Adrenal gland (tissue), 12 donors: ENCODE measurements around the gene GREM2. TPM values are rescaled to one million over a fixed set of nuclear protein-coding genes. Genes with fewer than 3 reads are reported as not detected.

Source experiments
- DNase-seq, 7 donors: peaks; one replicate each; pipeline ENCODE4 v3.0.0-alpha.2; 2019 to 2020
- H3K27ac ChIP-seq, 5 donors: fragments of 200-600 bp; sonication (generic) in 4 of 5; 1 replicate in 3 of 5; 2 replicates in 2 of 5; pipeline versions ENCODE4 v1.5.1 to v1.8.0; 2016 to 2020; ENCODE audit warnings: mild to moderate bottlenecking in 1 of 5
- H3K27me3 ChIP-seq: fragments of 200-600 bp; 2 replicates; pipeline ENCODE4 v1.8.0; 2021
- H3K36me3 ChIP-seq, 2 donors: fragments of 200-600 bp; replicated peaks in 1 of 2; 1 replicate in 1 of 2; 2 replicates in 1 of 2; pipeline versions ENCODE4 v1.5.1 to v1.8.0; 2018 to 2022
- H3K4me1 ChIP-seq, 2 donors: fragments of 200-600 bp; replicated peaks in 1 of 2; 1 replicate in 1 of 2; 2 replicates in 1 of 2; pipeline versions ENCODE4 v1.5.1 to v1.8.0; 2018 to 2021
- H3K4me3 ChIP-seq, 4 donors: fragments of 200-600 bp; sonication (generic) in 3 of 4; one replicate each; pipeline ENCODE4 v1.5.1; 2016 to 2018
- H3K9me3 ChIP-seq, 3 donors: fragments of 200-600 bp; sonication (generic) in 1 of 3; replicated peaks in 1 of 3; 1 replicate in 2 of 3; 2 replicates in 1 of 3; pipeline versions ENCODE4 v1.5.1 to v1.8.0; 2016 to 2021
- POLR2A ChIP-seq, 2 donors: fragments of 450-650 bp; IDR thresholded peaks; one replicate each; pipeline ENCODE4 v1.6.1; 2017; ENCODE audit warnings: antibody characterized with exemption in 2 of 2, mild to moderate bottlenecking in 2 of 2, moderate library complexity in 1 of 2
- WGBS, 4 donors: extraction: QIAGEN DNeasy Blood & Tissue Kit in 2 of 4; methylation state at CpG; one replicate each; pipeline versions ENCODE4 v1.1.5 to v1.1.7; 2013 to 2017; 5-methylcytosine and 5-hydroxymethylcytosine counted together
- intact Hi-C, 2 donors: fragments of 100-400 bp; cut with DNase I; formaldehyde crosslinking; loops; one replicate each; pipeline versions ENCODE4 v1.14.1 to v1.15.0; 2022 to 2023
- polyA plus RNA-seq, 3 donors: library from polyadenylated mRNA; stranded (reverse); fragments of 200-250 nt in 2 of 3; fragments of 350-450 nt in 1 of 3; fragmentation: Illumina TruSeq in 1 of 3; extraction: RNeasy Lipid Tissue Mini Kit (QIAGEN cat#74804) in 1 of 3; gene quantifications; one replicate each; pipeline ENCODE4 v1.2.3, GENCODE V29; 2013 to 2014
- small RNA-seq, 2 donors: library from RNA; depleted of rRNA; stranded (forward); fragments of <200 nt; gene quantifications; one replicate each; pipeline ENCODE3, GENCODE V24; 2016
- total RNA-seq, 9 donors: library from RNA; depleted of rRNA in 4 of 9; stranded (reverse); fragments of >200 nt in 4 of 9; fragments of 120-200 nt in 1 of 9; fragmentation: NEBNext Ultra II Directional in 1 of 9; extraction: Animal tissue kit (Norgen Biotek cat#: 25700) in 1 of 9; gene quantifications; one replicate each; pipeline versions ENCODE4 v1.1.0 to v1.2.4, GENCODE V29; 2013 to 2023
- TF ChIP-seq, protein P1 (sequence below), 6 experiments: fragments of 450-650 bp in 4 of 6; fragments of 200-600 bp in 2 of 6; sonication (generic) in 1 of 6; IDR thresholded peaks; 1 replicate in 5 of 6; 2 replicates in 1 of 6; pipeline versions ENCODE4 v1.5.1 to v1.8.0; 2016 to 2021; ENCODE audit warnings: antibody characterized with exemption in 6 of 6, mild to moderate bottlenecking in 2 of 6, moderate library complexity in 1 of 6
- donor health status: healthy with polysubstance abuse.
- donor health status: Bipolar disorder and iron deficiency.
- donor health status: DM: yes; HTN: yes; CAD: no.
- donor health status: DM: no; HTN: no; CAD: no.
- donor health status: DM: no; HTN: no; CAD: no.
- donor health status: DM: yes; HTN: yes; CAD: no.

Gene GREM2
- total and polyA plus RNA-seq, 12 donors = 0.39 to 3.2 (median 0.68) TPM

DNA sequence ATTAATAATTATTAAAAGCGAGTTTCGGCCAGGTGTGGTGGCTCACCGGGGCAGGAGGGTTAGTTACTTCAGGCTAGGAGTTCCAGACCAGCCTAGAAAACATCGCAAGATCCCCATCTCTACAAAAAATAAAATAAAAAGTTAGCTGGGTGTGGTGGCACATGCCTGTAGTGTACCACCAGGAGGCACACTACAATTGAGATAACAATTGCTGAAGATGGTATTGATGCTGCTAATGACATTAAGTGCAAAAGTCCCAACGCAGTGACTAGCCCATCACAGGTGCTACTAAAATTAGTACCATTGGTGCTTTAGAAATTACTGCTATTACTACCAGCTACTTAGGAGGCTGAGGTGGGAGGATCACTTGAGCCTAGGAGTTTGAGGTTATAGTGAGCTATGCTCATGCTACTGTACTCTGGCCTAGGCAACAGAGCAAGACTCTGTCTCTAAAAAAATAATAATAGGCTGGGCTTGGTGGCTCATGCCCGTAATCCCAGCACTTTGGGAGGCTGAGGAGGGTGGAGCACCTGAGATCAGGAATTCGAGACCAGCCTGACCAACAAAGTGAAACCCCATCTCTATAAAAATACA lies 156.6 kb downstream of the GREM2 start:
- Histone ChIP-seq H3K27me3 (no peaks in the 10 kb centered on the region), H3K36me3 (no peaks in the 10 kb centered on the region), H3K9me3 (no peaks in the 10 kb centered on the region), H3K27ac (no peak overlapping the region), H3K4me1 (no peaks in the 10 kb centered on the region), H3K4me3 (no peak overlapping the region)
- TF ChIP-seq, protein P1, sequence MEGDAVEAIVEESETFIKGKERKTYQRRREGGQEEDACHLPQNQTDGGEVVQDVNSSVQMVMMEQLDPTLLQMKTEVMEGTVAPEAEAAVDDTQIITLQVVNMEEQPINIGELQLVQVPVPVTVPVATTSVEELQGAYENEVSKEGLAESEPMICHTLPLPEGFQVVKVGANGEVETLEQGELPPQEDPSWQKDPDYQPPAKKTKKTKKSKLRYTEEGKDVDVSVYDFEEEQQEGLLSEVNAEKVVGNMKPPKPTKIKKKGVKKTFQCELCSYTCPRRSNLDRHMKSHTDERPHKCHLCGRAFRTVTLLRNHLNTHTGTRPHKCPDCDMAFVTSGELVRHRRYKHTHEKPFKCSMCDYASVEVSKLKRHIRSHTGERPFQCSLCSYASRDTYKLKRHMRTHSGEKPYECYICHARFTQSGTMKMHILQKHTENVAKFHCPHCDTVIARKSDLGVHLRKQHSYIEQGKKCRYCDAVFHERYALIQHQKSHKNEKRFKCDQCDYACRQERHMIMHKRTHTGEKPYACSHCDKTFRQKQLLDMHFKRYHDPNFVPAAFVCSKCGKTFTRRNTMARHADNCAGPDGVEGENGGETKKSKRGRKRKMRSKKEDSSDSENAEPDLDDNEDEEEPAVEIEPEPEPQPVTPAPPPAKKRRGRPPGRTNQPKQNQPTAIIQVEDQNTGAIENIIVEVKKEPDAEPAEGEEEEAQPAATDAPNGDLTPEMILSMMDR (IDR thresholded peaks at IDR 0.05) = peak in 3 of 6 experiments; percentile 28 to 34 (median 32)
- no peak for TF ChIP-seq POLR2A (IDR thresholded peaks at IDR 0.05)
- 65 to 67% (median 65%) methylated on average over 7 of the region's 7 CpGs for WGBS, 4 donors
- intact Hi-C loops = no loop called here
- DNase-seq = no peak

DNA sequence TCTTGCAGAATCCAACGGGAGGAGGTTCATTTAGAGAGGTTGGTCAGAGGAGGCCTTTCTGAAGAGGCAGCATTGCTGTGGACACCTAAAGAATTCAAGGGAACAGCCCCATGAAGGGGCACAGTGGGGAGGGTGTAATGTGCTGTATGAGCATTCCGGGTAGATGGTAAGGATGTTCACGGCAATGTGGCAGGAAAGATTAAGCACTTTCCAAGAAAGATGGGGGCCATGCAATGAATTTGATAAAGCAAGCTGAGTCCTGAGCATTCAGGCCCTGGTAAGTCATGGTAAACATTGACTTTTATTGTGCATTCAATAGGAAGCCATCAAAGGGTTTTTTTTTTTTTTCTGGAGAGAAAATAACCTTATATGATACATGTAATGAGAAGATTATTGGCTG lies 166.6 kb downstream of the GREM2 start:
- no peak overlapping the region for H3K4me3 ChIP-seq
- TF ChIP-seq, protein P1 (IDR thresholded peaks at IDR 0.05) = no peak
- no peak for TF ChIP-seq POLR2A (IDR thresholded peaks at IDR 0.05)
- 80 to 86% (median 82%) methylated on average over 3 of the region's 3 CpGs for WGBS, 4 donors
- intact Hi-C loops = no loop called here
- no peak for DNase-seq
- H3K27me3 ChIP-seq = no peaks in the 10 kb centered on the region
- no peaks in the 10 kb centered on the region for H3K36me3 ChIP-seq
- no peaks in the 10 kb centered on the region for H3K9me3 ChIP-seq
- no peak overlapping the region for H3K27ac ChIP-seq
- H3K4me1 ChIP-seq = no peaks in the 10 kb centered on the region

DNA sequence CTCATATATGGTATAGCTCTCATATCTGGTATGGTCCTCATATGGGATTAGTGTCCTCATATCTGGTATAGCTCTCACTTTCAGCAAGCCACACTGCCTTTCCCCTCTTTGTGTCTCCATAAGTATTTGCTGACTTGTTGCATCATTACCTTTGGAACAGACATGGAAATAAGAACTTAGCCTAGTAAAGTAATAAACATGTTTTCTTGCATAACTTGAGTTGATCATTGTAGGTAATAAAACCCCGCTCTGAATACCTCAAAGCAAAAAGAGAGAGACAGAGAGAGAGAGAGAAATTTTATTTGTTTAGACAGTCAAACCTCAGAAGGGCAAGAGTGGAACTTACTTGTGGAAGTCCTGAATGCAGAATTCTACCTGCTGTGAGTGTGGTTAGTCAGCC lies 170.3 kb downstream of the GREM2 start:
- intact Hi-C loops = no loop called here

More for the DNA sequence above, 170.3 kb downstream of the GREM2 start:
- TF ChIP-seq POLR2A (IDR thresholded peaks at IDR 0.05) = no peak
- TF ChIP-seq, protein P1 (IDR thresholded peaks at IDR 0.05) = no peak
- Histone ChIP-seq H3K4me3 (no peak overlapping the region), H3K4me1 (no peaks in the 10 kb centered on the region), H3K9me3 (no peaks in the 10 kb centered on the region), H3K27me3 (no peaks in the 10 kb centered on the region), H3K36me3 (no peaks in the 10 kb centered on the region), H3K27ac (no peak overlapping the region)
- DNase-seq = no peak
- 85 to 95% (median 89%) methylated on average over 1 of the region's 1 CpG for WGBS, 4 donors

Small RNAs within 50 kb of the gene (small RNA-seq; reads per million reads assigned to genes)
- 0 reads per million in 2 donors for gene RNU5F-8P
